ENCODE measurements around the gene BABAM2. TPM values are rescaled to one million over a fixed set of nuclear protein-coding genes. Genes with fewer than 3 reads are reported as not detected.

The BABAM2 gene
- total RNA-seq, 1 experiment from 2014 or later, result 16.3 TPM

- H3K4me1 ChIP-seq (ENCODE audit: insufficient read depth, low read length), result no peaks in the 10 kb centered on the region
- TF ChIP-seq, protein P1, sequence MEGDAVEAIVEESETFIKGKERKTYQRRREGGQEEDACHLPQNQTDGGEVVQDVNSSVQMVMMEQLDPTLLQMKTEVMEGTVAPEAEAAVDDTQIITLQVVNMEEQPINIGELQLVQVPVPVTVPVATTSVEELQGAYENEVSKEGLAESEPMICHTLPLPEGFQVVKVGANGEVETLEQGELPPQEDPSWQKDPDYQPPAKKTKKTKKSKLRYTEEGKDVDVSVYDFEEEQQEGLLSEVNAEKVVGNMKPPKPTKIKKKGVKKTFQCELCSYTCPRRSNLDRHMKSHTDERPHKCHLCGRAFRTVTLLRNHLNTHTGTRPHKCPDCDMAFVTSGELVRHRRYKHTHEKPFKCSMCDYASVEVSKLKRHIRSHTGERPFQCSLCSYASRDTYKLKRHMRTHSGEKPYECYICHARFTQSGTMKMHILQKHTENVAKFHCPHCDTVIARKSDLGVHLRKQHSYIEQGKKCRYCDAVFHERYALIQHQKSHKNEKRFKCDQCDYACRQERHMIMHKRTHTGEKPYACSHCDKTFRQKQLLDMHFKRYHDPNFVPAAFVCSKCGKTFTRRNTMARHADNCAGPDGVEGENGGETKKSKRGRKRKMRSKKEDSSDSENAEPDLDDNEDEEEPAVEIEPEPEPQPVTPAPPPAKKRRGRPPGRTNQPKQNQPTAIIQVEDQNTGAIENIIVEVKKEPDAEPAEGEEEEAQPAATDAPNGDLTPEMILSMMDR (conservative IDR thresholded peaks at IDR 0.05; ENCODE audit: low read depth, low read length), result no peak
Measured at GRCh38 chr2:27909901-27910300, 19.4 kb downstream of the BABAM2 start.

GRCh38 chr2:27911458-27912210, 21.1 kb downstream of the BABAM2 start:
- no peaks in the 10 kb centered on the region for H4K20me1 ChIP-seq (ENCODE audit: low read length)
- no peaks in the 10 kb centered on the region for H3K36me3 ChIP-seq (ENCODE audit: low read depth, low read length)
- H3K9me2 ChIP-seq (replicated peaks; ENCODE audit: low read length), result no peaks in the 10 kb centered on the region
- H3K27me3 ChIP-seq (ENCODE audit: low read length), result no peaks in the 10 kb centered on the region
- no peak overlapping the region for H2AFZ ChIP-seq (ENCODE audit: low read length)
- H3K4me3 ChIP-seq (ENCODE audit: low read length), result no peak overlapping the region
- intact Hi-C loops (cut with micrococcal nuclease), result no loop called here
- no peaks in the 10 kb centered on the region for H3K9me3 ChIP-seq (ENCODE audit: low read length)
- H3K4me2 ChIP-seq (ENCODE audit: low read length), result no peak overlapping the region
- H3K79me2 ChIP-seq (ENCODE audit: low read length), result no peaks in the 10 kb centered on the region
- no peak for TF ChIP-seq EZH2phosphoT487 (IDR thresholded peaks at IDR 0.05; ENCODE audit: borderline replicate concordance, low read length)
- TF ChIP-seq, protein P1 (conservative IDR thresholded peaks at IDR 0.05; ENCODE audit: low read depth, low read length), result no peak
- no peak for TF ChIP-seq EZH2 (IDR thresholded peaks at IDR 0.05; ENCODE audit: low read length, unreplicated experiment)
- no peak overlapping the region for H3K9ac ChIP-seq (ENCODE audit: low read length)
- no TSS peak for BruUV-seq (replicated peaks)
- DNase-seq, result no peak
- H3K27ac ChIP-seq (ENCODE audit: low read length), result no peak overlapping the region
- no peak for ATAC-seq
- ChIA-PET CTCF (no interaction called here), POLR2A (ENCODE audit: unreplicated experiment) (no interaction called here)
- H3F3A ChIP-seq (ENCODE audit: low read length, unreplicated experiment), result no peaks in the 10 kb centered on the region
- H3K4me1 ChIP-seq (ENCODE audit: insufficient read depth, low read length), result peaks cover 11% of the 10 kb centered on the region; the same call in 1 of the 2 replicates

More at GRCh38 chr2:27909901-27910300, 19.4 kb downstream of the BABAM2 start:
- DNase-seq (no peak), ATAC-seq (no peak)
- Histone ChIP-seq H3K27ac (ENCODE audit: low read length) (no peak overlapping the region), H4K20me1 (ENCODE audit: low read length) (no peaks in the 10 kb centered on the region), H3K27me3 (ENCODE audit: low read length) (no peaks in the 10 kb centered on the region), H3K4me3 (ENCODE audit: low read length) (no peak overlapping the region), H3K4me2 (ENCODE audit: low read length) (no peak overlapping the region), H2AFZ (ENCODE audit: low read length) (no peak overlapping the region), H3F3A (ENCODE audit: low read length, unreplicated experiment) (no peaks in the 10 kb centered on the region), H3K79me2 (ENCODE audit: low read length) (no peaks in the 10 kb centered on the region), H3K9ac (ENCODE audit: low read length) (no peak overlapping the region), H3K36me3 (ENCODE audit: low read depth, low read length) (no peaks in the 10 kb centered on the region), H3K9me3 (ENCODE audit: low read length) (no peaks in the 10 kb centered on the region), H3K9me2 (replicated peaks; ENCODE audit: low read length) (no peaks in the 10 kb centered on the region)
- intact Hi-C loops (cut with micrococcal nuclease), result no loop called here
- CTCF ChIA-PET, result no interaction called here
- no TSS peak for BruUV-seq (replicated peaks)
- POLR2A ChIA-PET (ENCODE audit: unreplicated experiment), result no interaction called here

DNA sequence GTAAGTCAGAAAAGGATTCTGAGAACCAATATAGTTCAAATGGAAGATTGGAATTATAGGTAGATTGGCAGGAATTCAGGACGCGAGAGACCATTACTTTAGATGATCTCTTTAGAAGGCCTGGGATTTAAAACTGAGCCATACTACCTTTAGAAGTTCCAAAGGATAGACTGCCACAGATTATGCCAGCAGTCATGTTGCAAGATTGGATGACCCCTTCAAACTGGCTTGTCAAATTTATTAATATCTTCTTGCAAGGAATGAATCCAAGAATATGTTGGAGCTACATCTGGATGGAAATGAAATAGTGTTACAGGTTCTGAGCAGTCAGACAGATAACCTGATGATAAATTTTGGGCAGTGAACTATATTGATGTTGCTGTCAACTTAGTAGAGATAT, 22.0 kb downstream of the BABAM2 start:
- Histone ChIP-seq H3K36me3 (ENCODE audit: low read depth, low read length) (no peaks in the 10 kb centered on the region), H3K27ac (ENCODE audit: low read length) (no peak overlapping the region), H3K9ac (ENCODE audit: low read length) (no peak overlapping the region), H2AFZ (ENCODE audit: low read length) (no peak overlapping the region), H3K4me3 (ENCODE audit: low read length) (no peak overlapping the region), H3K4me2 (ENCODE audit: low read length) (no peak overlapping the region), H4K20me1 (ENCODE audit: low read length) (no peaks in the 10 kb centered on the region), H3K9me3 (ENCODE audit: low read length) (no peaks in the 10 kb centered on the region), H3K27me3 (ENCODE audit: low read length) (no peaks in the 10 kb centered on the region), H3K9me2 (replicated peaks; ENCODE audit: low read length) (no peaks in the 10 kb centered on the region), H3K79me2 (ENCODE audit: low read length) (no peaks in the 10 kb centered on the region), H3K4me1 (ENCODE audit: insufficient read depth, low read length) (peaks cover 12% of the 10 kb centered on the region; the same call in 1 of the 2 replicates), H3F3A (ENCODE audit: low read length, unreplicated experiment) (no peaks in the 10 kb centered on the region)
- no peak for ATAC-seq
- POLR2A ChIA-PET (ENCODE audit: unreplicated experiment), result no interaction called here
- CTCF ChIA-PET, result no interaction called here
- DNase-seq, result no peak
- BruUV-seq (replicated peaks), result no TSS peak
- TF ChIP-seq EZH2phosphoT487 (IDR thresholded peaks at IDR 0.05; ENCODE audit: borderline replicate concordance, low read length), result no peak
- TF ChIP-seq, protein P1 (conservative IDR thresholded peaks at IDR 0.05; ENCODE audit: low read depth, low read length), result no peak
- TF ChIP-seq EZH2 (IDR thresholded peaks at IDR 0.05; ENCODE audit: low read length, unreplicated experiment), result no peak
- intact Hi-C loops (cut with micrococcal nuclease), result no loop called here

Measured in PC-3 (cell line).